Astrocyte of the cerebellum (primary cell): ENCODE results near the gene SFSWAP.
"Not testable (repeated sequence)": the region's sequence is repeated elsewhere in the genome, so short reads cannot be mapped to it uniquely, and the experiment has no call there.

Source experiments
- DNase-seq: peaks from one replicate; pipeline ENCODE4 v3.0.0-alpha.2; 2011; ENCODE audit warnings: low read depth
- H3K4me3 ChIP-seq: 2 replicates; pipeline ENCODE4 v1.5.1; 2011; ENCODE audit warnings: mild to moderate bottlenecking, low read depth, low read length, moderate library complexity
- CTCF ChIP-seq: IDR thresholded peaks from 2 replicates; pipeline ENCODE4 v1.5.1; 2012; ENCODE audit warnings: low read length, low read depth, moderate library complexity, mild to moderate bottlenecking; ENCODE audit errors: missing control alignments
- in situ Hi-C: cut with HindIII; loops from 2 replicates; pipeline ENCODE4 v1.10.0; 2017; ENCODE audit warnings: low sequenced_read_pairs

SFSWAP gene

GRCh38 chr12:131801254-131801866 is 90.5 kb downstream of the SFSWAP start:
- DNase-seq = no peak
- no peak for TF ChIP-seq CTCF
- no peak overlapping the region for H3K4me3 ChIP-seq
- in situ Hi-C loops = no loop called here

GRCh38 chr12:131803961-131804521 is 93.2 kb downstream of the SFSWAP start:
- peak; percentile 46 for DNase-seq
- no peak overlapping the region for H3K4me3 ChIP-seq
- in situ Hi-C loops = no loop called here
- TF ChIP-seq CTCF = no peak

- TF ChIP-seq CTCF = no peak
- H3K4me3 ChIP-seq = no peak overlapping the region
- no peak for DNase-seq
- in situ Hi-C loops = no loop called here
Measured at GRCh38 chr12:131805421-131805820, 94.5 kb downstream of the SFSWAP start.

- in situ Hi-C loops = no loop called here
- H3K4me3 ChIP-seq = no peak overlapping the region
- TF ChIP-seq CTCF = no peak
- DNase-seq = no peak
Measured at GRCh38 chr12:131806674-131807073, 95.8 kb downstream of the SFSWAP start.

- no peak overlapping the region for H3K4me3 ChIP-seq
- no peak for TF ChIP-seq CTCF
- in situ Hi-C loops = no loop called here
- no peak for DNase-seq
Measured at GRCh38 chr12:131808744-131809371, 98.0 kb downstream of the SFSWAP start.

- in situ Hi-C loops, H3K4me3 ChIP-seq, DNase-seq: not testable (repeated sequence)
Measured at GRCh38 chr12:131809476-131810254, 98.8 kb downstream of the SFSWAP start.

GRCh38 chr12:131810726-131811125 is 99.8 kb downstream of the SFSWAP start:
- no peak for TF ChIP-seq CTCF
- in situ Hi-C loops = no loop called here
- no peak for DNase-seq
- no peak overlapping the region for H3K4me3 ChIP-seq
